RWPE2 (cell line): ENCODE measurements around the gene RPTOR.
"Not testable (repeated sequence)": the region's sequence is repeated elsewhere in the genome, so short reads cannot be mapped to it uniquely, and the experiment has no call there.

ENCODE experiments used
- ATAC-seq: fragments of 200-7000 bp; cut with Tn5 transposase; 3 replicates; pipeline ENCODE4 v1.9.1; 2021; ENCODE audit warnings: low read depth
- DNase-seq: peaks from one replicate; pipeline ENCODE4 v3.0.0-alpha.2; 2020; ENCODE audit warnings: low spot score
- H3K27ac ChIP-seq: fragments of 450-650 bp; 2 replicates; pipeline ENCODE4 v1.5.1; 2017; ENCODE audit warnings: mild to moderate bottlenecking; ENCODE audit not compliant: poor library complexity, severe bottlenecking
- H3K27me3 ChIP-seq: fragments of 250-450 bp; sonication (Bioruptor Pico); 2 replicates; pipeline ENCODE4 v1.5.1; 2021; ENCODE audit warnings: mild to moderate bottlenecking, moderate library complexity; ENCODE audit not compliant: insufficient read depth, poor library complexity, severe bottlenecking
- H3K36me3 ChIP-seq: fragments of 250-450 bp; sonication (Bioruptor Pico); 2 replicates; pipeline ENCODE4 v1.5.1; 2020; ENCODE audit warnings: low read depth, mild to moderate bottlenecking, moderate library complexity
- H3K4me1 ChIP-seq: fragments of 250-450 bp; sonication (Bioruptor Pico); 2 replicates; pipeline ENCODE4 v1.5.1; 2021; ENCODE audit warnings: mild to moderate bottlenecking, moderate library complexity; ENCODE audit not compliant: insufficient read depth, poor library complexity, severe bottlenecking
- H3K4me3 ChIP-seq: fragments of 250-450 bp; sonication (Bioruptor Pico); 2 replicates; pipeline ENCODE4 v1.5.1; 2021; ENCODE audit warnings: mild to moderate bottlenecking, moderate library complexity; ENCODE audit not compliant: severe bottlenecking
- H3K9me3 ChIP-seq: fragments of 250-450 bp; sonication (Bioruptor Pico); 2 replicates; pipeline ENCODE4 v1.5.1; 2021; ENCODE audit warnings: mild to moderate bottlenecking, moderate library complexity; ENCODE audit not compliant: severe bottlenecking
- TF ChIP-seq, protein P1 (sequence below): fragments of 450-650 bp; IDR thresholded peaks from one replicate; pipeline ENCODE4 v1.5.1; 2017; ENCODE audit warnings: mild to moderate bottlenecking, moderate library complexity; ENCODE audit not compliant: poor library complexity, severe bottlenecking

Gene RPTOR

DNA sequence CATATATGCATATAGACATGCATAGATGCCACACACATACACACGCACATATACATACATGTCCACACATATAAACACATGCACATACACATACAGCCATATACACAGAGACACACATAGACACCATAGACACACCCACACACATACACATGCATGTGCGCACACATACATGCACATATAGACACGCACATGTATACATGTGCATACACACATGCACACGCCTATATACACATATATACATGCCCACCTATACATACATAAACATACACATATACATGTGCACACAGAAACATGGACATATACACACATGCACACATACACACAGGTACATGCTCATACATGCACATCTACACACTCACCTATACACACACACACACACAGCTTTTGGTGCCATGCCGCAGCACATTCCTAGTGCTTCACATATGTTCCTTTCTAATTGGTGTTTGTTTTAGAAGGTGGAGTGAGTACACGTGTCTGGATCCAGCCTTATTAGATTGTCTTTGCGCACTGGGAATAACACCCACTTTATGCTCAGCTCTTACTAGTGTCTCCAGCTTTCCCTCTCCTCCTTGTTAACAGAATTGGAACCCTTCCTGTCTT, 198.0 kb downstream of the RPTOR start:
- TF ChIP-seq, protein P1, sequence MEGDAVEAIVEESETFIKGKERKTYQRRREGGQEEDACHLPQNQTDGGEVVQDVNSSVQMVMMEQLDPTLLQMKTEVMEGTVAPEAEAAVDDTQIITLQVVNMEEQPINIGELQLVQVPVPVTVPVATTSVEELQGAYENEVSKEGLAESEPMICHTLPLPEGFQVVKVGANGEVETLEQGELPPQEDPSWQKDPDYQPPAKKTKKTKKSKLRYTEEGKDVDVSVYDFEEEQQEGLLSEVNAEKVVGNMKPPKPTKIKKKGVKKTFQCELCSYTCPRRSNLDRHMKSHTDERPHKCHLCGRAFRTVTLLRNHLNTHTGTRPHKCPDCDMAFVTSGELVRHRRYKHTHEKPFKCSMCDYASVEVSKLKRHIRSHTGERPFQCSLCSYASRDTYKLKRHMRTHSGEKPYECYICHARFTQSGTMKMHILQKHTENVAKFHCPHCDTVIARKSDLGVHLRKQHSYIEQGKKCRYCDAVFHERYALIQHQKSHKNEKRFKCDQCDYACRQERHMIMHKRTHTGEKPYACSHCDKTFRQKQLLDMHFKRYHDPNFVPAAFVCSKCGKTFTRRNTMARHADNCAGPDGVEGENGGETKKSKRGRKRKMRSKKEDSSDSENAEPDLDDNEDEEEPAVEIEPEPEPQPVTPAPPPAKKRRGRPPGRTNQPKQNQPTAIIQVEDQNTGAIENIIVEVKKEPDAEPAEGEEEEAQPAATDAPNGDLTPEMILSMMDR, result no peak
- no peak for DNase-seq
- Histone ChIP-seq H3K27me3 (no peaks in the 10 kb centered on the region), H3K9me3 (no peaks in the 10 kb centered on the region), H3K27ac (no peak overlapping the region), H3K36me3 (peaks cover 16% of the 10 kb centered on the region), H3K4me1 (no peaks in the 10 kb centered on the region), H3K4me3 (no peak overlapping the region)
- ATAC-seq, result no peak

DNA sequence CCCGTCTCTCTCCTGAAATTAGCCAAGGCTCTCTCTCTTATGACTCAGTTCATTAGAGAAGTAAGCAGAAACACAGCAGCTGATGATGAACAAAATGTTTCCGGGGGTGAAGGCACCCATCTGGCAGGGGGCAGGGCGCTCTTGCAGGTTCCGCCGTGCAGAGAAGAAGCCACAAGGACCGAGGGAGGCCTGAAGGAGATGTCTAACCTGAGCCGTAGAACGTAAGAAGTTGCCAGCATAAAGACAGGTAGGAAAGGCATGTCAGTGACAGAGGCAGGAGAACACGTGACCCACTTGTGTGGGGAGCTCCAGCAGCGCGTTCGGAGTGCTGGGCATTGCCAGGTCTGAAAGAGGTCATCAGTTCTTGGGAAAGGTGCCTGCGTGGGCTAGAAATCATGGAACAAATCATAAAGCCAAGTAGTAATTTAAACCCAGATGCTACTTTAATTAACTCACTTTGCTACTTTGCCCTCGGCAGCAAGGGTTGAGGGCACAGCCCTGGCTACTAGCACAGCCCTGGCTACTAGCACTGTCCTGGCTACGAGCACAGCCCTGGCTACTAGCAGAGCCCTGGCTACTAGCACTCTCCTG, 198.6 kb downstream of the RPTOR start:
- TF ChIP-seq, protein P1, result no peak

DNA sequence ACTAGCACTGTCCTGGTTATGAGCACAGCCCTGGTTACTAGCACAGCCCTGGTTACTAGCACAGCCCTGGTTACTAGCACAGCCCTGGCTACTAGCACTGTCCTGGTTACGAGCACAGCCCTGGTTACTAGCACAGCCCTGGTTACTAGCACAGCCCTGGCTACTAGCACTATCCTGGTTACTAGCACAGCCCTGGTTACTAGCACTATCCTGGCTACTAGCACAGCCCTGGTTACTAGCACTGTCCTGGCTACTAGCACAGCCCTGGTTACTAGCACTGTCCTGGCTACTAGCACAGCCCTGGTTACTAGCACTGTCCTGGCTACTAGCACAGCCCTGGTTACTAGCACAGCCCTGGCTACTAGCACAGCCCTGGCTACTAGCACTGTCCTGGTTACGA, 199.3 kb downstream of the RPTOR start:
- not testable (repeated sequence) for H3K9me3 ChIP-seq, DNase-seq, H3K27ac ChIP-seq, H3K4me1 ChIP-seq, ATAC-seq, H3K4me3 ChIP-seq, H3K27me3 ChIP-seq
- peaks cover 16% of the 10 kb centered on the region for H3K36me3 ChIP-seq

More for the DNA sequence above, 198.6 kb downstream of the RPTOR start:
- Histone ChIP-seq H3K27me3 (no peaks in the 10 kb centered on the region), H3K36me3 (peaks cover 16% of the 10 kb centered on the region), H3K27ac (no peak overlapping the region), H3K4me3 (no peak overlapping the region), H3K4me1 (no peaks in the 10 kb centered on the region), H3K9me3 (no peaks in the 10 kb centered on the region)
- ATAC-seq (no peak), DNase-seq (no peak)

DNA sequence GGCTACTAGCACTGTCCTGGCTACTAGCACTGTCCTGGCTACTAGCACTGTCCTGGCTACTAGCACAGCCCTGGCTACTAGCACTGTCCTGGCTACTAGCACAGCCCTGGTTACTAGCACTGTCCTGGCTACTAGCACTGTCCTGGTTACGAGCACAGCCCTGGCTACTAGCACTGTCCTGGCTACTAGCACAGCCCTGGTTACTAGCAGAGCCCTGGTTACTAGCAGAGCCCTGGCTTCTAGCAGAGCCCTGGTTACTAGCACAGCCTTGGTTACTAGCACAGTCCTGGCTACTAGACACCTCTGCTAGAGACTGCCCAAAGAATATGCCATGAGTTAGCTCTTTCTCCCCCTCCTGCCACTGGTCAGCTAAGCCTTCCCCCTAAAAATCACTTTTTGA, 200.1 kb downstream of the RPTOR start:
- not testable (repeated sequence) for H3K27me3 ChIP-seq, ATAC-seq, H3K4me3 ChIP-seq, H3K9me3 ChIP-seq, DNase-seq, H3K36me3 ChIP-seq, H3K27ac ChIP-seq, H3K4me1 ChIP-seq

DNA sequence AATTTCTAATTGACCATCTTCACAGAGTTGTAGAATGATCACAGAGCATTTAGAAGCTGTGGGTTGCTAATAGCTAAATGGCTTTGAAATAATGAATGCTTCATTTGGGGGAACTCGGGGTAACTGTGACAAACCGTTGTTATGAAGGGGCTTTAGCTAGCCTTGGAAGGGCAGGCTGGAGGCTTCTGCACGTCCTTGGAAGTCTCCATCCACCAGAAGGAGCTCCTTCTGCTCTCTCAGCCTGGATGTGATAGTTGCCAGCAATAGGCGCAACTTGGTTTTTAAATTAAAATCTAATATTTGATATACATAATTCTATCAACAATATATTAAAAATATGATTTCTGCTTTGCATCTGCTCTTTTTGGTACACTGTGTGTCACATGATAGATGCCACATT, 200.5 kb downstream of the RPTOR start:
- DNase-seq (no peak), ATAC-seq (no peak)
- H3K4me1 ChIP-seq, result no peaks in the 10 kb centered on the region
- TF ChIP-seq, protein P1, result no peak
- peaks cover 8% of the 10 kb centered on the region; the same call in 1 of the 2 replicates for H3K36me3 ChIP-seq
- no peaks in the 10 kb centered on the region for H3K9me3 ChIP-seq
- H3K27me3 ChIP-seq, result no peaks in the 10 kb centered on the region
- no peak overlapping the region for H3K27ac ChIP-seq
- no peak overlapping the region for H3K4me3 ChIP-seq
